HG02884 (cell line): Measurements from ENCODE around the gene RIC1.

Source experiments
- ATAC-seq: cut with Tn5 transposase; IDR thresholded peaks from one replicate; pipeline ENCODE4 v1.9.1; 2021; ENCODE audit warnings: mild to moderate bottlenecking, moderate library complexity; ENCODE audit not compliant: unreplicated experiment

Gene RIC1

DNA sequence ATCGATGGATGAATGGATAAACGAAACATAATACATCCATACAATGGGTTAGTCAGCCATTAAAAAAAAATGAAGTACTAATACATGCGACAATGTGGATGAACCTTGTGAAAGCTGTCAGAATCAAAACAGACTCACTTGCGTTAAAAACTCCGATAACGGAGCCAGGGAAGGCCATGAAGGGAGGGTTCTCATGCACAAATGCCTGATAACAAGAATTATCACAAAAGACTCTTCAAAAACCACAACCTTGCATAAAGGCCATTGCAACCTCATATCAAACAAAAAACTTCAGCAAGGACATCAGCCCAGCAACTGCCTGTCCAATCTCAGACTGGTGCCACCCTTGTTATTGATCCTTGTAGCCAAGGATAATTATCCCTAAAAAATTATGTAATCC lies 190.3 kb downstream of the RIC1 start:
- ATAC-seq = no peak

DNA sequence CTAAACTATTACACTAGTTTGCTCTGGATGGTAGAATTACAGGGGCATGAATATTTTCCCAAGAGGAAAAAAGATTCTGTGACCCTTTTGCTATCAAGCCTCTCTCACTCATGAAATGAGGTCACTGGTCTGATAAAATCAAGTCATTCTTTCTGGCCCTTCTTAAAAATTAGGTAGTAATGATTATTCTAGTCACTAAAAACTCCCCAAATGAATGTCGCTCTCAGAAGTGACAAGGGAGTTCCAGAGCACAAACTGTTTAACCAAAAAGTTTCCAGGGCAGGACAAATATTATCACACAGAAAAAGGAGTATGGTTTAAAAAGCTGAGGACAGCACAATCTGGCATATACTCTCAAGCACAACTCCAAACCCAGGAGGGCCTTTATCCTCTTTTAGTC lies 191.5 kb downstream of the RIC1 start:
- no peak for ATAC-seq

DNA sequence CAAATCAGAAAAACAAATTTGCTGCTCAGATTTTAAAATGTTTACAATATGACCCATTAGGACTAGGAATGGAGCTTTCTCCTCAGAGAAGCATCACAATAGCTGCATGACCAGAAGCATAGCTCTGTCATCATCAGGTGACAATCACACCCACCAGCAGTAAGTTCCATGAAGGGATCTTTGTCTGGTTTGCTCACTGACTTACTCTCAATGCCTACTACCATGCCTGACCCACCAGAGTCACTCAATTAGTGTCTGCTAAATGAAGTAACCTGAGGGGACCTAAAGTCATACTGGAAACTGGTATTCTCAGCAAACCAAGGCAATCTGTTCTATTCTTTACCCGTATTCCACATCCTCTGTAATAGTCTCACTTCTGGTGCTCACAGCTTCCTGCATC lies 196.3 kb downstream of the RIC1 start:
- ATAC-seq = no peak
